GM23248 (cell line): Measurements from ENCODE around the gene SSTR5. TPM values are rescaled to one million over a fixed set of nuclear protein-coding genes. Genes with fewer than 3 reads are reported as not detected.

Experiments
- DNase-seq: peaks from one replicate; pipeline ENCODE4 v3.0.0-alpha.2; 2015
- H2AFZ ChIP-seq: fragments of 200-600 bp; sonication (generic); 2 replicates; pipeline ENCODE4 v1.6.1; 2016; ENCODE audit warnings: antibody characterized with exemption
- H3F3A ChIP-seq: fragments of 200-600 bp; sonication (generic); 2 replicates; pipeline ENCODE4 v1.6.1; 2016; ENCODE audit warnings: mild to moderate bottlenecking, antibody characterized with exemption, mixed run types; ENCODE audit not compliant: insufficient read depth
- H3K27ac ChIP-seq: fragments of 200-600 bp; sonication (generic); 2 replicates; pipeline ENCODE4 v1.5.1; 2016; ENCODE audit warnings: mild to moderate bottlenecking
- H3K27me3 ChIP-seq: fragments of 200-600 bp; sonication (generic); replicated peaks from 2 replicates; pipeline ENCODE4 v1.6.1; 2016; ENCODE audit warnings: mild to moderate bottlenecking; ENCODE audit not compliant: insufficient read depth
- H3K36me3 ChIP-seq: fragments of 200-600 bp; sonication (generic); 2 replicates; pipeline ENCODE4 v1.6.1; 2016; ENCODE audit warnings: low read depth, mild to moderate bottlenecking
- H3K4me1 ChIP-seq: fragments of 200-600 bp; sonication (generic); 2 replicates; pipeline ENCODE4 v1.6.1; 2016; ENCODE audit warnings: mild to moderate bottlenecking; ENCODE audit not compliant: insufficient read depth
- H3K4me2 ChIP-seq: fragments of 200-600 bp; sonication (generic); one replicate; pipeline ENCODE4 v1.6.1; 2016; ENCODE audit warnings: mild to moderate bottlenecking; ENCODE audit not compliant: unreplicated experiment
- H3K4me3 ChIP-seq: fragments of 200-600 bp; sonication (generic); 2 replicates; pipeline ENCODE4 v1.5.1; 2016; ENCODE audit warnings: mild to moderate bottlenecking
- H3K79me2 ChIP-seq: fragments of 200-600 bp; sonication (generic); 2 replicates; pipeline ENCODE4 v1.6.1; 2016; ENCODE audit warnings: mild to moderate bottlenecking; ENCODE audit not compliant: insufficient read depth
- H3K9ac ChIP-seq: fragments of 200-600 bp; sonication (generic); 2 replicates; pipeline ENCODE4 v1.6.1; 2016; ENCODE audit warnings: mild to moderate bottlenecking
- H3K9me2 ChIP-seq: fragments of 200-600 bp; sonication (generic); 2 replicates; pipeline ENCODE4 v1.6.1; 2016; ENCODE audit warnings: mixed run types, mild to moderate bottlenecking, moderate library complexity; ENCODE audit not compliant: insufficient read depth
- H3K9me3 ChIP-seq: fragments of 200-600 bp; sonication (generic); one replicate; pipeline ENCODE4 v1.6.1; 2017; ENCODE audit warnings: low read depth
- H4K20me1 ChIP-seq: fragments of 200-600 bp; sonication (generic); 2 replicates; pipeline ENCODE4 v1.6.0; 2016; ENCODE audit not compliant: insufficient read depth
- EZH2 ChIP-seq: fragments of 200-600 bp; sonication (generic); IDR thresholded peaks from 2 replicates; pipeline ENCODE4 v1.6.1; 2018; ENCODE audit warnings: antibody characterized with exemption, mild to moderate bottlenecking; ENCODE audit not compliant: insufficient read depth, poor library complexity, severe bottlenecking
- EZH2phosphoT487 ChIP-seq: fragments of 200-600 bp; sonication (generic); IDR thresholded peaks from 2 replicates; pipeline ENCODE4 v1.6.1; 2018; ENCODE audit warnings: antibody characterized with exemption, moderate library complexity, mild to moderate bottlenecking, low read depth; ENCODE audit not compliant: insufficient read depth
- WGBS, 2 experiments: methylation state at CpG; one replicate each; pipeline ENCODE4 v1.1.6; 2015 to 2017; ENCODE audit warnings: low lambda C conversion rate in 2 of 2, low coverage in 1 of 2; ENCODE audit errors: missing lambda C conversion rate in 2 of 2; 5-methylcytosine and 5-hydroxymethylcytosine counted together
- in situ Hi-C: fragments of 300-500 bp; cut with MboI; formaldehyde crosslinking; loops from 2 replicates; pipeline ENCODE4 v1.15.0; 2020
- polyA plus RNA-seq: library from polyadenylated mRNA; unstranded; fragments of >200 nt; fragmentation: Nextera tagmentation; extraction: Ambion mirVana; gene quantifications from 2 replicates; pipeline ENCODE4 v1.2.1, GENCODE V29; 2016
- total RNA-seq: library from RNA; depleted of rRNA; stranded (reverse); fragments of >200 nt; shearing (Covaris generic); gene quantifications from 2 replicates; pipeline ENCODE4 v1.2.3, GENCODE V29; 2014

Gene SSTR5
- total and polyA plus RNA-seq, 2 experiments from 2014 or later = not detected

GRCh38 chr16:1109648-1110047, 37.1 kb downstream of the SSTR5 start:
- no peaks in the 10 kb centered on the region for H3K9me2 ChIP-seq
- H3K9ac ChIP-seq = no peak overlapping the region
- H3K4me3 ChIP-seq = no peak overlapping the region
- H3K4me1 ChIP-seq = no peaks in the 10 kb centered on the region
- in situ Hi-C loops = no loop called here
- H3F3A ChIP-seq = no peaks in the 10 kb centered on the region
- no peak overlapping the region for H2AFZ ChIP-seq
- no peaks in the 10 kb centered on the region for H3K9me3 ChIP-seq
- H3K27me3 ChIP-seq = peaks cover 34% of the 10 kb centered on the region
- no peak for DNase-seq
- no peaks in the 10 kb centered on the region for H4K20me1 ChIP-seq
- TF ChIP-seq EZH2 (no peak), EZH2phosphoT487 (no peak)
- no peak overlapping the region for H3K4me2 ChIP-seq
- H3K27ac ChIP-seq = no peak overlapping the region
- WGBS, 2 experiments = 20% methylated on average over 19 of the region's 19 CpGs
- H3K36me3 ChIP-seq = no peaks in the 10 kb centered on the region
- no peaks in the 10 kb centered on the region for H3K79me2 ChIP-seq

- H3K36me3 ChIP-seq = no peaks in the 10 kb centered on the region
- H3K79me2 ChIP-seq = no peaks in the 10 kb centered on the region
- no peak for TF ChIP-seq EZH2phosphoT487
- TF ChIP-seq EZH2 = no peak
- peaks cover 40% of the 10 kb centered on the region for H3K27me3 ChIP-seq
- H3K4me1 ChIP-seq = no peaks in the 10 kb centered on the region
- no peak overlapping the region for H3K4me3 ChIP-seq
- H4K20me1 ChIP-seq = no peaks in the 10 kb centered on the region
- H3K9me2 ChIP-seq = no peaks in the 10 kb centered on the region
- no peaks in the 10 kb centered on the region for H3F3A ChIP-seq
- H2AFZ ChIP-seq = no peak overlapping the region
- H3K9me3 ChIP-seq = no peaks in the 10 kb centered on the region
- no peak for DNase-seq
- in situ Hi-C loops = no loop called here
- 35 to 37% methylated on average over 21 to 25 of the region's 26 CpGs for WGBS, 2 experiments
- H3K9ac ChIP-seq = no peak overlapping the region
- H3K4me2 ChIP-seq = no peak overlapping the region
- H3K27ac ChIP-seq = no peak overlapping the region
Observed at GRCh38 chr16:1112506-1113184, 40.1 kb downstream of the SSTR5 start.

GRCh38 chr16:1113489-1113888, 40.9 kb downstream of the SSTR5 start:
- H3K36me3 ChIP-seq = no peaks in the 10 kb centered on the region
- H3F3A ChIP-seq = no peaks in the 10 kb centered on the region
- H3K9ac ChIP-seq = no peak overlapping the region
- TF ChIP-seq EZH2phosphoT487 = no peak
- no peak for DNase-seq
- H3K27ac ChIP-seq = no peak overlapping the region
- H2AFZ ChIP-seq = no peak overlapping the region
- no peak overlapping the region for H3K4me3 ChIP-seq
- in situ Hi-C loops = no loop called here
- H3K9me2 ChIP-seq = no peaks in the 10 kb centered on the region
- no peaks in the 10 kb centered on the region for H3K79me2 ChIP-seq
- WGBS, 2 experiments = 37 to 43% methylated on average over 14 to 16 of the region's 16 CpGs
- peaks cover 34% of the 10 kb centered on the region for H3K27me3 ChIP-seq
- H3K4me1 ChIP-seq = no peaks in the 10 kb centered on the region
- no peaks in the 10 kb centered on the region for H4K20me1 ChIP-seq
- no peaks in the 10 kb centered on the region for H3K9me3 ChIP-seq
- no peak overlapping the region for H3K4me2 ChIP-seq

- Histone ChIP-seq H4K20me1 (no peaks in the 10 kb centered on the region), H3K79me2 (no peaks in the 10 kb centered on the region), H3K9me3 (no peaks in the 10 kb centered on the region), H3K4me2 (no peak overlapping the region), H3K9ac (no peak overlapping the region), H3F3A (no peaks in the 10 kb centered on the region), H3K36me3 (no peaks in the 10 kb centered on the region), H3K4me1 (no peaks in the 10 kb centered on the region), H3K4me3 (no peak overlapping the region), H2AFZ (no peak overlapping the region), H3K27me3 (peaks cover 28% of the 10 kb centered on the region), H3K27ac (no peak overlapping the region), H3K9me2 (no peaks in the 10 kb centered on the region)
- WGBS, 2 experiments = 42 to 57% methylated on average over 13 to 15 of the region's 15 CpGs
- in situ Hi-C loops = no loop called here
- DNase-seq = no peak
- TF ChIP-seq EZH2phosphoT487 = no peak
- no peak for TF ChIP-seq EZH2
Observed at GRCh38 chr16:1113889-1114526, 41.5 kb downstream of the SSTR5 start.
